ENCODE results near the gene ROBO1. TPM values are rescaled to one million over a fixed set of nuclear protein-coding genes. Genes with fewer than 3 reads are reported as not detected.

The ROBO1 gene
- total RNA-seq, 1 experiment from 2014 or later: 67.6 TPM

DNA sequence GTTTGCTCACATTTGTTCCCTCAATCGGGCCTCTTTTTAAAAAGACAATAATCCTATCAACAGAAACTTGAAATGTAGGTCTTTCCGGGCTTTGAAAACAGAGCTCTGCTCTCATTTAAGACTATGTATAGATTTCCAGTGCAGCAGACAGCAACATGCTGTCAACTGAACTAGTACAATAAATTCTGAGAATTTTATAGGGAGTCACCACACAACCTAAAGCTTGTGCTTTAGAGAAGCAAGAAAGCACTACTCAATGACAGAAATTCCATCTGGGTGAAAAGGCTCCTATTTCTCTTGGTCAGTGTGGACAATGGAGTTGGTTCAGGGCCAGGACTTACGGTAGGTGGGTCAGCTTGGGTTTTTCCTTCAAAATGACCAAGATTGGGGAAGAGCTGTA is 583.5 kb downstream of the ROBO1 start:
- intact Hi-C loops (cut with micrococcal nuclease; ENCODE audit: unreplicated experiment): no loop called here
- H3K27me3 ChIP-seq (replicated peaks; ENCODE audit: insufficient read depth, low read depth, low read length, poor library complexity): no peaks in the 10 kb centered on the region
- BruUV-seq (replicated peaks): no TSS peak
- no peak overlapping the region for H3K27ac ChIP-seq (ENCODE audit: low read depth, low read length, poor library complexity, severe bottlenecking)
- no peak for TF ChIP-seq EZH2 (IDR thresholded peaks at IDR 0.05; ENCODE audit: borderline replicate concordance, low read depth, low read length, poor library complexity, severe bottlenecking)
- TF ChIP-seq, protein P1, sequence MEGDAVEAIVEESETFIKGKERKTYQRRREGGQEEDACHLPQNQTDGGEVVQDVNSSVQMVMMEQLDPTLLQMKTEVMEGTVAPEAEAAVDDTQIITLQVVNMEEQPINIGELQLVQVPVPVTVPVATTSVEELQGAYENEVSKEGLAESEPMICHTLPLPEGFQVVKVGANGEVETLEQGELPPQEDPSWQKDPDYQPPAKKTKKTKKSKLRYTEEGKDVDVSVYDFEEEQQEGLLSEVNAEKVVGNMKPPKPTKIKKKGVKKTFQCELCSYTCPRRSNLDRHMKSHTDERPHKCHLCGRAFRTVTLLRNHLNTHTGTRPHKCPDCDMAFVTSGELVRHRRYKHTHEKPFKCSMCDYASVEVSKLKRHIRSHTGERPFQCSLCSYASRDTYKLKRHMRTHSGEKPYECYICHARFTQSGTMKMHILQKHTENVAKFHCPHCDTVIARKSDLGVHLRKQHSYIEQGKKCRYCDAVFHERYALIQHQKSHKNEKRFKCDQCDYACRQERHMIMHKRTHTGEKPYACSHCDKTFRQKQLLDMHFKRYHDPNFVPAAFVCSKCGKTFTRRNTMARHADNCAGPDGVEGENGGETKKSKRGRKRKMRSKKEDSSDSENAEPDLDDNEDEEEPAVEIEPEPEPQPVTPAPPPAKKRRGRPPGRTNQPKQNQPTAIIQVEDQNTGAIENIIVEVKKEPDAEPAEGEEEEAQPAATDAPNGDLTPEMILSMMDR (conservative IDR thresholded peaks at IDR 0.05; ENCODE audit: low read depth, low read length): no peak
- no peaks in the 10 kb centered on the region for H3K9me3 ChIP-seq (ENCODE audit: low read depth, low read length, poor library complexity, severe bottlenecking)
- DNase-seq (ENCODE audit: low spot score): no peak
- ChIA-PET CTCF (no interaction called here), POLR2A (ENCODE audit: low non-redundant PET) (no interaction called here)
- H3K36me3 ChIP-seq (ENCODE audit: insufficient read depth, low read length, poor library complexity, severe bottlenecking): no peaks in the 10 kb centered on the region
- H3K4me1 ChIP-seq (ENCODE audit: insufficient read depth, low read length, poor library complexity, severe bottlenecking): no peaks in the 10 kb centered on the region
- no peak overlapping the region for H3K4me3 ChIP-seq (ENCODE audit: low read depth, low read length, poor library complexity, severe bottlenecking)

- Histone ChIP-seq H3K4me1 (ENCODE audit: insufficient read depth, low read length, poor library complexity, severe bottlenecking) (peaks cover 2% of the 10 kb centered on the region), H3K27me3 (replicated peaks; ENCODE audit: insufficient read depth, low read depth, low read length, poor library complexity) (no peaks in the 10 kb centered on the region), H3K9me3 (ENCODE audit: low read depth, low read length, poor library complexity, severe bottlenecking) (no peaks in the 10 kb centered on the region), H3K36me3 (ENCODE audit: insufficient read depth, low read length, poor library complexity, severe bottlenecking) (no peaks in the 10 kb centered on the region), H3K27ac (ENCODE audit: low read depth, low read length, poor library complexity, severe bottlenecking) (no peak overlapping the region), H3K4me3 (ENCODE audit: low read depth, low read length, poor library complexity, severe bottlenecking) (no peak overlapping the region)
- ChIA-PET POLR2A (ENCODE audit: low non-redundant PET) (no interaction called here), CTCF (no interaction called here)
- TF ChIP-seq, protein P1 (conservative IDR thresholded peaks at IDR 0.05; ENCODE audit: low read depth, low read length): no peak
- TF ChIP-seq EZH2 (IDR thresholded peaks at IDR 0.05; ENCODE audit: borderline replicate concordance, low read depth, low read length, poor library complexity, severe bottlenecking): no peak
- intact Hi-C loops (cut with micrococcal nuclease; ENCODE audit: unreplicated experiment): no loop called here
- no TSS peak for BruUV-seq (replicated peaks)
- no peak for DNase-seq (ENCODE audit: low spot score)
These were observed 584.3 kb downstream of the ROBO1 start for GRCh38 chr3:79183496-79183895.

DNA sequence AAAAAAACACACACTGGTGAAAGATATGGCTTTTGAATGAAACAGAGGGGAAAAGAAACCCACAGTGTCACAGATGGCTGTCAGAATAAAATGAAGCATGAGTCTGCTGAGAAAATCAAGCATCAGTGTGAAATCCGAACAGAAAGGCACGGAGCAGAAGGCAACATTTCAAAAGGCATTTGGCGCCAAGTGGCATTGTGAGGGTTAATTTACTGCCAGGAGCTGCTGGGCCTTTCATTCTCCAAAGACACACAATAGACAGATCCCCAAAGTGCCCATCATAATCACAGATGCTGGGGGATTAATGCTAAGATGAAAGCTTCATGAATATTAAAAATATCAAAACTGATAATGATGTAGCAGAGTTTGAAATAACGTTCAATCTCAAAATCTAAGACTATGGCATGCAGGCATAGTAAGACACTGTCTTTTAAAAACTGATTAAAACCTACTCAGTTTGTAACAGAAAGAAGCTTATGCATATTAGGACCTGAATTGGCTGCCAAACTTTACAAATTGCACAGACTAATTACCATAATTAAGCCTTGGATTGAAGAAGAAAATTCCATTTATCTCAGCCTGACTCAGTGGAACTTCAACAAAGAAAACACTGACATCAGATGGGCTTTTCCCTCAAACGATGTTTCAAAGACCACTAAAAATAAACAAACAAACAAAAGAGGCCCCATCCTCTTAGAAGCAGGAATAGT is 589.2 kb downstream of the ROBO1 start:
- ChIA-PET POLR2A (ENCODE audit: low non-redundant PET) (no interaction called here), CTCF (no interaction called here)
- Histone ChIP-seq H3K27ac (ENCODE audit: low read depth, low read length, poor library complexity, severe bottlenecking) (no peak overlapping the region), H3K9me3 (ENCODE audit: low read depth, low read length, poor library complexity, severe bottlenecking) (no peaks in the 10 kb centered on the region), H3K36me3 (ENCODE audit: insufficient read depth, low read length, poor library complexity, severe bottlenecking) (no peaks in the 10 kb centered on the region), H3K4me1 (ENCODE audit: insufficient read depth, low read length, poor library complexity, severe bottlenecking) (peaks cover 4% of the 10 kb centered on the region), H3K4me3 (ENCODE audit: low read depth, low read length, poor library complexity, severe bottlenecking) (no peak overlapping the region), H3K27me3 (replicated peaks; ENCODE audit: insufficient read depth, low read depth, low read length, poor library complexity) (no peaks in the 10 kb centered on the region)
- DNase-seq (ENCODE audit: low spot score): no peak
- no TSS peak for BruUV-seq (replicated peaks)
- intact Hi-C loops (cut with micrococcal nuclease; ENCODE audit: unreplicated experiment): no loop called here
- TF ChIP-seq, protein P1 (conservative IDR thresholded peaks at IDR 0.05; ENCODE audit: low read depth, low read length): no peak
- TF ChIP-seq EZH2 (IDR thresholded peaks at IDR 0.05; ENCODE audit: borderline replicate concordance, low read depth, low read length, poor library complexity, severe bottlenecking): no peak

Data from A673 (cell line).